GM18502 (cell line): ENCODE results near the gene LILRA2.
"Not testable (repeated sequence)": the region's sequence is repeated elsewhere in the genome, so short reads cannot be mapped to it uniquely, and the experiment has no call there.

Experiments
- ATAC-seq: cut with Tn5 transposase; IDR thresholded peaks from one replicate; pipeline ENCODE4 v1.9.1; 2021; ENCODE audit warnings: mild to moderate bottlenecking; ENCODE audit not compliant: unreplicated experiment, poor library complexity

LILRA2 gene

DNA sequence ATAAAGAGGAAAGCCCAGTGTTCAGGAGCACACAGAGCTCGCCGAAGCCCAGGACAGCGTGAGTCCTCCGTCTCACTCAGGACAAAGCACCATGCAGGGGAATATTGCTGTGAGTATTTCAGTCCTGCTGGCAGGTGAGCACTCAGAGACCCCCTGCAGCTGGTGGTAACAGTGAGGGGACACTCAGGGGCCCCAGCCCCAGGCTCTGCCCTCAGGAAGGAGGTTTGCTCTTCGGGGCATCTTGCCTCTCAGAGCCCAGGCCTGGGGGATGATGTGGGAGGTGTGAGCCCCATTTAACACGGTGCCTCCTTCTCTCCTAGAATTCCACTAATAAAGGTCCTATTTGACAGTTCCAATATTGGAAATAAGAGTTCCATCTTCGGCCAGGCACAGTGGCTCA lies 34.6 kb downstream of the LILRA2 start:
- ATAC-seq = no peak

DNA sequence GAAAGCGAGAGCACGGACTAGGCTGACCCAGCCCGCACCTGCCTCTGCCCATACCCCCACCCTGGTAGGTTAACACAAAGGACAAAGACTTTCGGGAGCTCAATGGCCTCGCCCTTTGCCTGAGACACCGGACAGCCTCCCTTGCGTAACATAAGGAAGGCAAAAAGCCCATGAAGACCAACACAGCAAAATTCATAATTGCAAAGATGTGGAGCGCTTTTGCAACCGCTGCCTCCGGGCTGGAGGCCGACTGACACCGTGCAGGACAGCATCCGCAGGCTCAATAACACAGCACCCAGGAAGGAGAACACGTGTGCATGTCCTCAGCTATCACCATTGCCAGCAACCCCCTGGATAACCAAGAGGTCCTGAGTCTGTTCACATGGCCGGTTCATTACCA lies 35.2 kb downstream of the LILRA2 start:
- no peak for ATAC-seq

DNA sequence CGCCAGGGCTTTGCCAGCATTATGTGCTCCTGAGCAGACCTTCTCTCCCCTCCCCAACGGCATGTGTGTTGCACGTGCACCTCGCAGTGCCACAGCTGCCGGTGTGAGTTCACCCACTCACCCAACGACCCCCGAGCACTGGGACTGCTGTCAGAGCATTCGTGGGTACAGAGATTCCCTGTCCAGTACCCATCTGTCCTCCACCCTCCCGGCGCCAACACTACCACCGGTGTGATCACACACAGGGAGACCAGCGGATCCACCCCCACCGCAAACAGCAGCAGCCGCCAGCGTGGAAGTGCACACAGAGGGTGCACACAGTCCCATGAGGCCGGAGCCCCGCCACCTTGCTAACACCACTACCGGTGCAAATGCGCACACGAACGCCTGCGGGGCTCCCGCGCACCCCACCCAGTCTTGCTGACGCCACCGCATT lies 35.8 kb downstream of the LILRA2 start:
- no peak for ATAC-seq

DNA sequence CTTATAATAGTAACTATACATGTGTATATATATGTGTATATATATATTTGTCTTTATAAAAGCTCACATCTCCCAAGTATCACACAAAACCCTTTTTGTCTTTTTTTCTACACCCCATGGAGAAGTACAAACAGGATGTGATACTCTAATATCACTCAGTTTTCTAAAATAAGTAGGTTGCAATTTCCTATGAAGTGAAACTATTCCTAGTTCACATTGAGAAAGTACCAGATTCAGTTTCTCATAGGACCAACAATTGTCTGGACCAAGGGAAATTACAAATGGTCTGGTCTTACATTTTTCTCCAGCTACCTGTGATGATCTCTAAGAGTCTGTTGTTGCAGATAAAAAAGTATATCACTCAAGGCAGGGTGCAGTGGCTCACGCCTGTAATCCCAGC lies 38.8 kb downstream of the LILRA2 start:
- ATAC-seq = no peak

DNA sequence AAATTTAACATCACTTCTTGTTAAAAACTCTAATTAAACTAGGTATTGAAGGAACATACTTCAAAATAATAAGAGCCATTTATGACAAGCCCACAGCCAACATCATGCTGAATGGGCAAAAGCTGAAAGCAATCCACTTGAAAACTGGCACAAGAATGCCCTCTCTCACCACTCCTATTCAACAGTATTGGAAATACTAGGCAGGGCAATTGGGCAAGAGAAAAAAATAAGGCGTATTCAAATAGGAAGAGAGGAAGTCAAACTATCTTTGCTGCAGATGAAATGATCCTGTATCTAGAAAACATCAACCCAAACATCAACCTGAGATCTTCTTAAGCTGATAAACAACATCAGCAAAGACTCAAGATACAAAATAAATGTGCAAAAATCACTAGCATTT lies 41.1 kb downstream of the LILRA2 start:
- no peak for ATAC-seq

DNA sequence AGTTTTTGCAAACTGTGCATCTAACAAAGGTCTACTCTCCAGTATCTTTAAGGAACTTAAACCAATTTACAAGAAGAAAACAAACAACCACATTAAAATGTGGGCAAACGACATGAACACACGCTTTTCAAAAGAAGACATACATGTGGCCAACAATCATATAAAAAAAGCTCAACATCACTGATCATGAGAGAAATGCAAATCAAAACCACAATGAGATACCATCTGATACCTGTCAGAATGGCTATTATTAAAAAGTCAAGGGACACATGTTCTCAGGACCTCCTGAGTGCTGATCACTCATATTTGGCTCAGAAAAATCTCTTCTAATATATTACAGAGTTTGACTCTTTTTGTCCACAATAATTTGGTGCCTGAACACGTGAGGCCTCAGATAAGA lies 42.5 kb downstream of the LILRA2 start:
- ATAC-seq = peak; percentile 38

DNA sequence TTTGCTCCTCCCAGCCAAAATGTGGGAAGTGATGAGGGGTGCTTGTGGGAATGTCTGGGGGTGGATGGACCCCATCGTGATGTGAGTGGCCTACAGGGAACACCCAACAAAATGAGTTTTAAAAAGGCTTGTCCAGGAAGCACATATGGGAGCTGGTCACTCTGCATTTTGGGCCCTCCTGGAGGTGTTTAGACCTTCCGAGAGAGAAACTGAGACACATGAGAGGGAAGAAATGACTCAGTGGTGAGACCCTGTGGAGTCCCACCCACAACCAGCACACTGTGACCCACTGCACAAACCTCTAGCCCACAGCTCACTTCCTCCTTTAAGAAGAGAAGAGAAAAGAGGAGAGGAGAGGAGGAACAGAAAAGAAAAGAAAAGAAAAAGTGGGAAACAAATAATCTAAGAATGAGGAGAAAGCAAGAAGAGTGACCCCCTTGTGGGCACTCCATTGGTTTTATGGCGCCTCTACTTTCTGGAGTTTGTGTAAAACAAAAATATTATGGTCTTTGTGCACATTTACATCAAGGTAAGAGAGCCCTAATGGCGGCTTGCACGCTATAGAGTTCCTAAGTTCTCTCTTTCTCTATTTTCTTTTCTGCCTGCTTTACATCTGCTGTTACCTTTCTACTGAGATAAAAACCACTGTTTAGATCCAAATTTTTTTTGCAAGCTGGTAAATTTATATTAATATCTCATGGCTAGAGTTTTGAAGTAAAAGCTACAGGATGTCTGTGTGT lies 43.4 kb downstream of the LILRA2 start:
- peak; percentile 82 for ATAC-seq

DNA sequence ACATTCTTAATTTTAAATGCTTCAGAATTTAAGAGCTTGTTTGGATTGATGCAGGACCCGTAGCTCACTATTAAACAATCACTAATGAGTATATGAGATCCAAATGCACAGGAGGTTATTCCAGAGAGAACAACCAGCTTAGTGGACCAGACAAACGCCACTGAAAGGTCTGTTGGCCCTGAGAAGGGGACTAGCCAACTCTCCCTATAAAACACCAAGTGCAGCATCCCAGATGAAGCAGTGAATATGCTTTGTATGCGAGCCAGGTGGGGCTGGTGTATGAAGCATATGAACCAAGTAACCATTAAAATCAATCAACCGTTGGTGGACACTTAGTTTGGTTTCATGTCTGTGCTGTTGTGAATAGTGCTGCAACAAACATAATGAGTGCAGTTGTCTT lies 46.9 kb downstream of the LILRA2 start:
- ATAC-seq = no peak

DNA sequence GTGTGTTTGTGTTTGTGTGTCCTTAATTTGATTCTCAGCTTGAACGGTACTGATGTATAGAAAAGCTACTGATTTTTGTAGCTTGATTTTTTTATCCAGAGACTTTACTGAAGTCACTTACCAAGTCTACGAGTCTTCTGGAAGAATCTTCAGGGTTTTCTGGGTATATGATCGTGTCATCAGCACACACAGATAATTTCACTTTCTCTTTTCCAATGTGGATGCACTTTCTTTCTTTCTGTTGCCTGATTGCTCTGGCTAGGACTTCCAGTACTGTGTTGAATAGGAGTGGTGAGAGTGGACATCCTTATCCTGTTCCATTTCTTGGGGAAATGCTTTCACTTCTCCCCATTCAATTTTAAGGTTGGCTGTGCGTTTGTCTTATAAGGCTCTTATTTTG lies 48.8 kb downstream of the LILRA2 start:
- ATAC-seq = no peak

DNA sequence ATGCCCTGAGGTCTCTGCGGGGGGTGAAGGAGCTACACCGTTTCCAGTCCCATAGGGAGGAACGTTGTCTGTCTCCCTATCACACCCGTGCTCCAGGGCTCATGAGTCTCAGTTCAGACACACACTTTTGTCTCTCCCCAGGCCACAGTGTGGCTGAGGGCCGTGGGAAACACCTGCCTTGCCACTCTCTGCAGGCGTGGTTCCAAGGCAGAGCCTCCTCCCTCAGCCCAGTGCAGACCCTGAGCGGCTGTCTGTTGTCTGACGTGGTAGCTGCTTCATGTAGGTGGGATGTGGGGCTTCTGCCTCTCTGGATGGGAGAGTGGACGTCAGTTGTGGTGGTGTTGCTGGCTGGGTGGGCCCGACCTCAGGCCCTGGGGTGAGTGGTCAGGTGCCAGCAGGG lies 50.6 kb downstream of the LILRA2 start:
- ATAC-seq = peak; percentile 34

DNA sequence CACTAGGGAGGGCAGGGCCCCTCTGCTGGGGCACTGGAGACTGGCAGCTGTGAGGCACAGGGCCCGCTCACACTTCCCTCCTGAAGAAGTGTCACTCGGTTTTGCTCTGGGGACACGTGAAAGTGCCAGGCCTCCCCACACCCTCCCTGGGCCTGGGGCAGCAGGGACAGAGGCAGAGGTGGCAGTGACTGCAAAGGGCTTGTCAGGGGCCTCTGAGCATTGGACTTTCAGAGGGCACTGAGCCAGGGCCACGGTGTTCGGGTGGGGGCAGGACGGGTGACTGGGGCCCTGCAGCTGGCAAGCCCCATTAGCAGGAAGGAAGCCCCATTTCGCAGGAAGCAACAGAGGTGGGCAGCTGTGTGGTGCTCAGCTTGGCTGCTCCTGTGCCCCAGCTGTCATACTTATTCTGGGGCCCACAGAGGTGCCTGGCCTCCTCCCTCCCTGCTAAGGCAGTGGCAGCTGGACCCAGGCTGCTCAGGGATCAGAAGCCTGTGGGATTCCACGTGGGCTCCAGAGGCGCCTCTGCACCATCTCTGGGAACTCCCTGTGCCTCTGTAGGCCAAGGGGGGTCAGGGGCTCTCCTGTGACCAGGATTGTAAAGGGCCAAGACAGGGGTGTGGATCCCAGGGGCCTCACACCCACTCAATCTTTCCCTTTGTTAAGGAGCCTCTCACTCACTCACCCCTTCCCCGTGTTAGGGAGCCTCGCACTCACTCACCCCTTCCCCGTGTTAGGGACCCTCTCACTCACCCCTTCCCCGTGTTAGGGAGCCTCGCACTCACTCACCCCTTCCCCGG lies 51.5 kb downstream of the LILRA2 start:
- ATAC-seq = peak; percentile 36

DNA sequence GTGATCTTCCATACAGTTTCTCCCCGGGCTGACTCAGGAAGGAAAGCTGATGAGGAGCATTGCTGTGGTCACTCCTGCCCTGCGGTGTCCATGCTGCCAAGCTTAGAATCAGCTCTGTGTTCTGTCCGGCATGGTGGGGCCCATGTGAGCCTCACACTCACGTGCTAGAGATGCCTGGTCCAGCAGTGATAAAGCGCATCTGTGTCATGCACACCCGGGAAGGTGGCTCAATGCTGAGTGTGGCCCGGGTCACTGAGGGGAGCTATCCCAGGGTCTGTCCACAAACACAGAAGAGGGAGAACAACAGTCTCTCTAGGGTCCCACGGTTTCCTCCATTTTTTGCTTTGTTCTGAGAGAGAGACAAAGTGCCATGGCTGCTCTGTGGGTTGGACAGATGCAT lies 53.2 kb downstream of the LILRA2 start:
- no peak for ATAC-seq

DNA sequence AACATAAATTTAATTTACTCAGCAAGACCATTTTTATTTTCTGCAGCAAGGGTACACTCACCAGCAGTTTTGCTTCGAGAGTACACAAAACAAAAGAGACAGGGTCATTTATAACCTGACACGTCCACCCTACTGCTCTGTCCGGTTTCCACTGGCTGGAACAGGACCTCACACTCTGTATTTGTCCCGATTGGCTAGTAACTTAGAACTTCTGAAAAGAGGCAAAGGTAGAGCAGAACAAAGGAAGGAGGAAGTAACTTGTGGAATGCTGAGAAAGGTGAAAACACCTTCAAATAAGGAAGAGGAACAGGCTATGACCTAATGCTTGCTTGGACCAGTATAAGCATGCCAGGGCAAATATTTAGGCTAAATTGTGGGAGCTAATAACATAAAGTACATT lies 54.3 kb downstream of the LILRA2 start:
- ATAC-seq = not testable (repeated sequence)

DNA sequence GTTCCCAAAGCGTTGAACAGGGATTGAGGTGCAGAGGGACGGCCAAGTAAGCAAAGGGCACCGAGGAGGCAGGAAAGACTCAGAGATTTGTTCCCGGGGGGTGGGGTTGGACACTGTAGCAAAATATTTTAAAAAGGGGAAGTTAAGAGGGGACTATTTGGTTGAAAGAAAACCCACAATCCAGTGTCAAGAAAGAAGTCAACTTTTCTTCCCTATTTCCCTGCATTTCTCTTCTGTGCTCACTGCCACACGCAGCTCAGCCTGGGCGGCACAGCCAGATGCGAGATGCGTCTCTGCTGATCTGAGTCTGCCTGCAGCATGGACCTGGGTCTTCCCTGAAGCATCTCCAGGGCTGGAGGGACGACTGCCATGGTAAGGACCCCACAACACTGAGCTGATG lies 56.7 kb downstream of the LILRA2 start, which contains the start of gene LILRB1:
TSS of gene LILRB1 (plus strand) at position 223 of the 400 bp plus-strand sequence. CDS start 590 bp downstream, outside the sequence.
- not testable (repeated sequence) for ATAC-seq

DNA sequence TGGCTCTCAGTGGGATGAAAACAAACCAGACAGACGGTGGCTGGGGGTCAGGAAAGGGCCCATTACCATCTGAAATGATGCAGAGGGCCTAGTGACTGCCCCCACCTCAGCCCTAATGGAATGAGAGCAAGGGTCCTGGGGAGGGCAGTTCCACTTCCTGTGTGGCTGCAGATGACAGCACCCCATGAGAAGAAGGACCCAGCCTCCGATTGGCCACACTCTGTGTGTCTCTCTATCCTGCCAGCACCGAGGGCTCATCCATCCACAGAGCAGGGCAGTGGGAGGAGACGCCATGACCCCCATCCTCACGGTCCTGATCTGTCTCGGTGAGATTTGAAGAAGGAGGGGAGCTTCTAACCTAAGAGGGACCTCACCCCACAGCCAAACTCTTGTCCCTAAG lies 57.2 kb downstream of the LILRA2 start:
- ATAC-seq = no peak

DNA sequence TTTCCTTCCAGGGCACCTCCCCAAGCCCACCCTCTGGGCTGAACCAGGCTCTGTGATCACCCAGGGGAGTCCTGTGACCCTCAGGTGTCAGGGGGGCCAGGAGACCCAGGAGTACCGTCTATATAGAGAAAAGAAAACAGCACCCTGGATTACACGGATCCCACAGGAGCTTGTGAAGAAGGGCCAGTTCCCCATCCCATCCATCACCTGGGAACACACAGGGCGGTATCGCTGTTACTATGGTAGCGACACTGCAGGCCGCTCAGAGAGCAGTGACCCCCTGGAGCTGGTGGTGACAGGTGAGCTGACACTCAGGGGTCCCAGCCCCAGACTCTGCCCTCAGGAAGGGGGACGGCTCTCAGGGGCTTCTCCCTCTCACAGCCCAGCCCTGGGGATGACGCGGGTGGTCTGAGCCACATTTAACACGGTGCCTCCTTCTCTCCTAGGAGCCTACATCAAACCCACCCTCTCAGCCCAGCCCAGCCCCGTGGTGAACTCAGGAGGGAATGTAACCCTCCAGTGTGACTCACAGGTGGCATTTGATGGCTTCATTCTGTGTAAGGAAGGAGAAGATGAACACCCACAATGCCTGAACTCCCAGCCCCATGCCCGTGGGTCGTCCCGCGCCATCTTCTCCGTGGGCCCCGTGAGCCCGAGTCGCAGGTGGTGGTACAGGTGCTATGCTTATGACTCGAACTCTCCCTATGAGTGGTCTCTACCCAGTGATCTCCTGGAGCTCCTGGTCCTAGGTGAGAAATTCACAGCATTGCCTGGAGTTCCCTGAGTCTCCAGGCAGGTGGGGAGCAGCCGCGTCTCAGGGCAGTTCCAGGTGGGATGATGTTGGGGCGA lies 58.1 kb downstream of the LILRA2 start:
- ATAC-seq = not testable (repeated sequence)

DNA sequence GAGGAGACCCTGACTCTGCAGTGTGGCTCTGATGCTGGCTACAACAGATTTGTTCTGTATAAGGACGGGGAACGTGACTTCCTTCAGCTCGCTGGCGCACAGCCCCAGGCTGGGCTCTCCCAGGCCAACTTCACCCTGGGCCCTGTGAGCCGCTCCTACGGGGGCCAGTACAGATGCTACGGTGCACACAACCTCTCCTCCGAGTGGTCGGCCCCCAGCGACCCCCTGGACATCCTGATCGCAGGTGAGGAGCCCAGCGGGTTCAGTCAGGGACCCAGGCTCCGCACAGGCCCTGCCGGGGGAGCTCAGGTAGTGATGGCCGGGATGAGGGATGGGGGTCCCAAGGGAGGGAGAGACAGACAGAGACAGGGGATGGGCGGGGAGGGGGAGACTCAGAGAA lies 58.9 kb downstream of the LILRA2 start:
- ATAC-seq = not testable (repeated sequence)

DNA sequence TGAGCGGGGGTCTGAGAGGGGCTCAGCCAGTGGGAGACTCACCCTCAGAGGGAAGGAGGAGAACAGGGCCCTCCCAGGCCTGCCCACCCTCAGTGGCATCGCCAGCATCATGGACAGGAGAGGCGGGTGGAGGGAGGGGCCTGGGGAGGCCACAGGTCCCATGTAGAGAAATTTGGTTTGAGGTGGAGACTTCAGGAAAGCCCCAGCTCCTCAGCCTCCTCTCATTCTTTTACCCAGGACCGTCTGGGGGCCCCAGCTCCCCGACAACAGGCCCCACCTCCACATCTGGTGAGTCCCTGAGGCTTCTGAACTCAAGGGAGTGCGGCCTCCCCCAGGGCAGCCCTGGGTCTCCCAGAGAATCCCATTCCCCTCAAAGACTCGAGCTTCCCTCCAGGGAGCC lies 59.8 kb downstream of the LILRA2 start:
- ATAC-seq = no peak

DNA sequence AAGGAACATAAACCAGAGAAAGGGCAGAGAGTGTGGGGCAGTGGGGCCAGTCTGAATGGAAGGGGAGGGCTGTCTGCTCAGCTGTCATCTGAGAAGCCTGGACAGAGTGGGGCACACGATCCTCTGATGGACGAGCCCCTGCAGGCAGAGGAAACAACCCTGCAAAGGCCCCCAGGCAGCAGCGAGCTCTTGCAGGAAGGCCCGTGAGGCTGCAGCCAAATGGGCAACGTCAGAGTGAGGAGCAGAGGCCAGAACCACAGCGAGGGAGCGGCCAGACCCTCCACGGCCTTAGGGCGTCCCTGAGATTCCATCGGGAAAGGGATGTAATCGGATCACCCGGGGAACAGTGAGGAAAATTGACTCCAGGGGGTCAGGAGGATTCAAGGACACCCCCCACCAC lies 62.5 kb downstream of the LILRA2 start:
- ATAC-seq = not testable (repeated sequence)

DNA sequence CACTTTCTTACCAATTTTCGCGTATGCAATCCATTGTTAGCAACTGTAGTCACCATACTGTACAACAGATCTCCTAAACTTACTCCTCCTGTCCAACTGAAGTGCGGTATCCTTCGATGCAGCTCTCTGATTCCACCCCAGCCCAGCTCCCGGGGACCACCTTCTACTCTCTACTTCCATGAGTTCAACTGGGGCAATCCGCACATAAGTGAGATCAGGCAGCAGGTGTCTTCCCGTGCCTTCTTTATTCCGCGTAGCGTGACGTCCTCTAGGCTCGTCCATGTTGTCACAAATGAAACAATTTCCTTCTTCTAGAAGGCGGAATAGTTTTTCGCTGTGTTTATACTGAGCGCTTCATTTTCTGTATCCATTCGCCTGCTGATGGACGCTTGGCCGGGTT lies 65.1 kb downstream of the LILRA2 start:
- no peak for ATAC-seq
